GM12892 (cell line): ENCODE data around the gene EPHB2.

Experiments
- POLR2A ChIP-seq: IDR thresholded peaks from 2 replicates; pipeline ENCODE4 v1.6.1; 2011; ENCODE audit warnings: low read depth, low read length, control low read depth
- POLR2AphosphoS5 ChIP-seq: IDR thresholded peaks from 2 replicates; pipeline ENCODE4 v1.6.1; 2011; ENCODE audit warnings: low read depth, low read length, control low read depth
- TAF1 ChIP-seq: IDR thresholded peaks from 2 replicates; pipeline ENCODE4 v1.6.1; 2011; ENCODE audit warnings: low read depth, mild to moderate bottlenecking, control low read depth, low read length, borderline replicate concordance

DNA sequence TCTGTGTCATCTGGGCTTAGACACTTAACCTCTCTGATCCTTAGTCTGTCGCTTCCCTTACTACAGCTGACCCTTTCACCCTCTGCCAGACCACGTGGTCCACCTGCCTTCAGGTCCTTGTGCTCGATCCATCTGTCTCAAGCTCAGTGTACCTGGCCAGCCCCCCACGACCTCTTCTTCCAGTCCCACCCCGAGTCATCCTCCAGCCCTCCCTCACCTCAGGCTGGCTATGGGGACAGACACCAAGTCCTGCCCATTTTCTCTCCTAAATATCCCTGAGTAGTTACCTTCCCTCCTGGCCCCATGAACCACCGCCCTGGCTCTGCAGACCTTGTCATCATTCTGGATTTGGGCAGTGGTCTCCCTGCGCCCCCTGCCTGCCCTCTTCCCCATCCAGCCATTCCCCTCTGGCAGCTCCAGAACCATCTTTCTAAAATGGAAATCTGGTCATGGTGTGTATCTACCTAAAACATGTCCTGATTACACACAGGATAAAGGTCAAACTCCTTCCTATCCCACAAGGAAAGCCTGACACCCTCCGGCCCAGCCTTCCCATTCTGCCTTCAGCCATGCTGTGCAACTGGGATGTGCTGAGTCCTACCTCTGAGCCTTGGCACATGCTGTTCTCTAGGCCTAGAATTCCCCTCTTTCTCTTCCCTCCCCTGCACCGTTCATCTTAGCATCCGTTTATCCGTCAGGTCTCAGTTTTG is 107.6 kb downstream of the EPHB2 start:
- TF ChIP-seq POLR2AphosphoS5 (no peak), TAF1 (no peak), POLR2A (no peak)
